Stimulated activated CD8-positive, alpha-beta memory T cell treated with anti-CD3 and anti-CD28 coated beads, Interleukin-7, amount 100 ng/mL, for 1 hour (primary cell): Measurements from ENCODE around the gene GCDH.
A peak's percentile ranks its signal among the peaks of the same experiment; 100 is the strongest.
"Not testable (repeated sequence)": the region's sequence is repeated elsewhere in the genome, so short reads cannot be mapped to it uniquely, and the experiment has no call there.

Experiments
- DNase-seq, 2 donors: peaks; one replicate each; pipeline ENCODE4 v3.0.0-alpha.2; 2020; ENCODE audit warnings: low read depth in 2 of 2

The GCDH gene

DNA sequence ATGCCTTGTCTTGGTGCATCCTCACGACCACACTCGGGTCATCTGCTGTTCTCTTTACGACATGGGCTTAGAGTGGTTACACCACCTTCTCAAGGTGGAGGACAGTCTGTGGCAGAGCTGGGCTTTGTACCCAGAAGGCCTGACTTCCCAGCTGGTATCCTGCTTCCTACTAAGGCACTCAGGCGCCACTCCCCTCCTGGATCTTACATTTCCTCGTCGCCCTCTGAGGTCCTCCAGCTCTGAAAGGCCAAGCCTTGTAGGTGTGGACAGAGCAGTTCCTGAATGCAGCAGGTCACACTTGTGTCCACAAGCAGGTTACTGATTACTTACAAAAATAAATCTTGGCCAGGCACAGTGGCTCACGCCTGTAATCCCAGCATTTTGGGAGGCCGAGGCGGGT is 16.2 kb downstream of the GCDH start:
- DNase-seq: no peak

DNA sequence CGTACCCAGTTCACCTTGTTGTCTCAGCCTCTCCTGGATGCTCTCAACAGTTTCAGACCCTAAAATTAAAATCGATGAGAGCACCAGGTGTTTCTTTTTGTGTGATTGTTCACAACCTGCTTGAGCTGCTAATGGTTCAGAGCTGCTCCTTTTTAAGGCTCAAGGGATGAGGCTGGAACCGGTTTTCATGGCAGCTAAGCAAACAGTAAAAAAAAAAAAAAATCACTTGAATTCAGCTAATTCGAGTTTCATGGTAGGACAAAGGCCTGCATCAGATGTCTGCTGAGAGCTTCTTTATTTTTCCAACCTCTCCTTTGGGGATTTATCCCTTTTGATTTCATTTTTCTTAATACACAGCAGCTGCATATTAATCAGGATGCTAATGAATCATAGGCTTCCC is 21.6 kb downstream of the GCDH start:
- DNase-seq: no peak

DNA sequence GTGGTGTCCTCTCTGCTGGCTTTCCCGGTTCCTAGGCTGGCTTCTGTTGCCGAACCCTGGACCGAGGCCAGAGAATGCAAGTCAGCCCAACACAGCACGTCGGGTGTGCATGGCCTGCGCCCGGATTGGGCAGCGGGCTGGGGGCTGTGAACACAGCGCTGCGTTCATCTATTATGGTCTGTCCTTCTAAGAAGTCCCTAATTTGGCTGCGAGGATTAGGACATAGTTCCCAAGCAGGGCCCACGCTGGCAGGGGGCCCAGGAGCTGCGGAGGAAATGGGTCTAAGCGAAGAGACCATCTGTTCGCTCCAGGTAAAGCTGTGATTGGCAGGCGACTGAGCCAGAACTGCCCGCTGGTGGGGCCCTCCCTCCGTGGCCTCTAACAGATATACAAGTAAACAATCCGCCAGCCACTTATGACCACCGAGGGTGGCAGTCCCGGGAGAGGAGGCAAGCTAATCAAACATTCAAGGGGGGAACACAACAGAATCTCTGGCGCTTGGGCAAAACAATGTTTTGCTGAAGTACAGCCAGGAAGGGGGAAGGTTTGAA is 22.1 kb downstream of the GCDH start:
- no peak for DNase-seq

DNA sequence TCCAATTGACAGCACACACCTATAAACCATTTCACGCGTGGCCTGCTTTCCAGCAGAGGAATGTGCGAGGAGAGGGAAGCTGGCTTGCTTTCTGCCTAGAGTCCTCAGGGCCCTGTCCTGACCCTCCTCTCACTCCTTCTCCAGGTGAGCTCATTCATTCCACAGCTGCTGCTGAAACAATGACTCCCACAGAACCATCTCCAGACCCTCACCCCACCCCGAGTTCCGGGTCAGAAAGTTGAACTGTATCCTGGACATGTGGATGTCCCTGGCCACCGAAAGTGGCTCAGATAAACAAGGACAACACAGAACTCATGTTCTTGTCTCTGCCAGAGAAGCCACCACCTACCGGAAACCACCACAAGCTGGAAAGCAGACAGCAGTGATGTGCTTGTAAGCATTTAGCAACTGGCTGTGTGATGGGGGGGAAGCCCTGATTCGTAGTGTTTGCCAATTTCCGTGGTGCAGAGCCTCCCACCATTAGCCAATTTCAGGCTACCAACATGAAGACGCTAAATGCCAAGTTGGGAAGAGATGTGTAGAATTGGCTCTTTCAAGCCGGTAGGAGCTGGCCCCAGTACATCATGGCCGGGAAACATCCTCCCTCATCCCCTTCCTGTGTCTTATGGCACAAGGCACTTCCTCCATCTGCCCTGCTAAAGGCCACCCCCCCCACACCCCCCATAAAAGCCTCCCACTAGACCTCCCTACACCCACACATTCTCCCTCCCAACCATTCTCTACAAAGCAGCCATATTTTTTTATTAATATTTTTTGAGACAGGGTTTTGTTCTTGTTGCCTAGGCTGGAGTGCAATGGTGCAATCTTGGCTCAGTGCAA is 23.1 kb downstream of the GCDH start:
- DNase-seq: peak in 1 of 2 donors; percentile 23

DNA sequence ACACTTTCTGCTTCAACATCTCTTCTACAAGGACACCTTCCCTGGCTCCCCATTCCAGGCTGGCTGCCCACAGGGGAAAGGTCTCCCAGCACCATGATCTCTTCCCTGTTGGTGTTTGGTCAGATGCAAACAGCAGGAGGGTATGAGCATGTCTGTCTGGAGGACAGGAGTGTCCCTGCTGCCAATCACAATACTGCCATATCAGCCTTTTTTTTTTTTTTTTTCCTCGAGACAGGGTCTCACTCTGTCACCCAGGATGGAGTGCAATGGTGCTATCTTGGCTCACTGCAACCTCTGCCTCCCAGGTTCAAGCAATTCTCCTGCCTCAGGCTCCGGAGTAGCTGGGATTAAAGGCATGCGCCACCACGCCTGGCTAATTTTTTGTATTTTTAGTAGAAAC is 24.9 kb downstream of the GCDH start:
- DNase-seq: not testable (repeated sequence)

DNA sequence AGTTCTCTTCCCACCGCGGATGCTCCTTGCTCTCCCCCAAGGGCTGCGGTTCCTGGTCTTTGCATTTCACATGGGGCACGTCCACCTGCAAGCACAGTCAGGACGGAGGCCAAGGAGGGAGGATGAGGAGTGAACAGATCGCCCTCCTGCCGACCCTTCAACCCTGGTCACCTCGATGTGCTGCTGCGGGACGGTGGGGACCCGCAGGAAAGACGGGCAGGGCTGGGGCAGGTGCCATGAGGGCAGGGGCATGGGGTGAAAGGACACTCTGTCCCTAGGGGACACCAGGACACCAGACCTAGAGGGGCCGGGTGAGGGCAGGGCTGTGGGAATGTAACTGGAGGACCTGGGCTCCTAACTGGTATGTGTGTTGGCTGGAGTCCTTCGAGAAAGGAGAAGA is 27.3 kb downstream of the GCDH start:
- DNase-seq: no peak

DNA sequence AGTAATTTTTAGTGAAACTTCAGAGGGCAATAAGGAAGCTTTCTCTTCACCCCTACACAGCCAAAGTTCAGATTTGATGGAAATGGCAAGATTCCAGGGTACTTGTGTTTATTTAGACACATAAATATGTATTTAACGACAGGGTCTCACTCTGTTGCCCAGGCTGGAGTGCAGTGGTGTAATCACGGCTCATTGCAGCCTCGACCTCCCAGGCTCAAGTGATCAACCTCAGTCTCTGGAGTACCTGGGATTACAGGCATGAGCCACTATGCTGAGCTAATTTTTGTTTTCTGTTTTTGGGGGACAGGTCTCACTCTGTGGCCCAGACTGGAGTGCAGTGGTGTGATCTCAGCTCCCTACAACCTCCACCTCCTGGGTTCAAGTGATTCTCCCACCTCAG is 30.1 kb downstream of the GCDH start:
- no peak for DNase-seq

DNA sequence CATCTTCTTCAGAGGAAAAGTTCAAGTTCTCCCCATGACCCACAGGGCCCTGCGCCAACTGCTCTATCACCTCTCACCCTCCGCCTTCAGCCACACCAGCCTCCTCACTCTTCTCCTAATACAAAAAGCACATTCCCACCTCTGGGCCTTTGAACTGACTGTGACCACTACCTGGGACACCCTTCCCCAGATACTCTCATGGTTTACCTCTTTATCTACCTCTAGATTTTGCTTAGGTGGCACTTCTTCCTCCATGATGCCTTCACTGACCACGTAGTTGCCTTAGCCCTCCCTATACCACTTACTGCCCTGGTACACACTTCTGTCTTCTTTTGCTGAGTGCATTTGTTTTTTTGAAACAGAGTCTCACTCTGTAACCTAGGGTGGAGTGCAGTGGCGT is 32.0 kb downstream of the GCDH start:
- no peak for DNase-seq

DNA sequence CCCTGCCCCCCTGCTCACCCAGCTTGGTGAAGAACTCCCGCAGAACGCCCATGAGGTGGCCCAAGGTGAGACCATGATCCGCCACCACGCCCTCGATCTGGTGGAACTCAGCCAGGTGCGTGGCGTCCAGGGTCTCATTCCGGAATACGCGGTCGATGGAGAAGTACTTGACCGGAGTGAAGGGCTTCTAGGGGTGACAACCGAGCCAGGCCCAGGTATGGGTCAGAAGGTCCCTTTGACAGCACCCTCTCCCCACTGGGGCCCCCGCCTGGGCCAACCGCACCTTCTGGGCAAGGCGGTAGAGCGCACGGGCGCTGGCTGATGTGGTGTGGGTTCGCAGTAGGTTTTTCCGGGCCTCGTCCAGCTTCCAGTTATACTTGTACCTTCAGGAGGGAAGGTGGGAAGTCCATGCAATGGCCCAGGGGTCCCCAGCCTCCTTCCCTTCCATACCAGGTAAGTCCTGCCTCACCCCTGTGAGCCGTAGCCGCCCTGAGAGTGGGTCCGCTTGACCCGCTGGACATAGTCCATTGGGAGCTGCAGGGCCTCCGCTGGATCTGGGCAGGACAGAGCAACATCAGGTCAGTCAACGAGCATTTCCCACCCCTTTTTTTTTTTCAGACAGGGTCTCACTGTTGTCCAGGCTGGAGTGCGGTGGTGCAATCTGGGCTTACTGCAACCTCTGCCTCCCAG is 33.8 kb downstream of the GCDH start:
- DNase-seq: no peak

DNA sequence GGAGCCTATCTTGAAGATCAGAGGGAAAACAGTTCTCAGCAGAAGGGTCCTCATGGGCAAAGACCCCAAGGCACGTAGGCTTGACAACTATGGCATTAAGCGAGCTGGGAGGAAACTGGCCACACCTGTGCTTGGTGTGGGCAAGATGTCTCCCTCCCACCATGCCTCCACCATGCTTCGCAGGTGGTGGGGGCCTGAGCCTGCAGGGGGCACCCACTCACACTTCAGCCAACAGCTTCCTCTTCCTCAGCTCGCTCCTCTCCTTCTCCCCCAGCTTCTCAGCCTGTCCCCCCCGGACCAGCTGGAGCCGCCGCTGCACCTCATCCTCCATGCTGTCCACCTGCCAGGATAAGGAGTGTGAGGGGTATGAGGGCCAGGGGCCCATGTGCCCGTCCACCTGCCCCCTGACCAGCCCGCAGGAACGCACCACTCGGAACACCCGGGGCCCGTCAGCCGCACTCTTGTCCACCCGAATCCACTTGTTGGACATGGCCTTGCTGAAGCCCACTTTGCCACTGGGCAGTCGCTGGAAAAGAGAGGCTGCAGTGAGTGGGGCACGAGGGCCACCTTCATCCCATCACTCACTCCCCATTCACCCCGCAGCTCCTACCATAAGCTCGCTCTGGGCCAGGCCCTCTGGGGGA is 39.2 kb downstream of the GCDH start:
- DNase-seq: no peak

DNA sequence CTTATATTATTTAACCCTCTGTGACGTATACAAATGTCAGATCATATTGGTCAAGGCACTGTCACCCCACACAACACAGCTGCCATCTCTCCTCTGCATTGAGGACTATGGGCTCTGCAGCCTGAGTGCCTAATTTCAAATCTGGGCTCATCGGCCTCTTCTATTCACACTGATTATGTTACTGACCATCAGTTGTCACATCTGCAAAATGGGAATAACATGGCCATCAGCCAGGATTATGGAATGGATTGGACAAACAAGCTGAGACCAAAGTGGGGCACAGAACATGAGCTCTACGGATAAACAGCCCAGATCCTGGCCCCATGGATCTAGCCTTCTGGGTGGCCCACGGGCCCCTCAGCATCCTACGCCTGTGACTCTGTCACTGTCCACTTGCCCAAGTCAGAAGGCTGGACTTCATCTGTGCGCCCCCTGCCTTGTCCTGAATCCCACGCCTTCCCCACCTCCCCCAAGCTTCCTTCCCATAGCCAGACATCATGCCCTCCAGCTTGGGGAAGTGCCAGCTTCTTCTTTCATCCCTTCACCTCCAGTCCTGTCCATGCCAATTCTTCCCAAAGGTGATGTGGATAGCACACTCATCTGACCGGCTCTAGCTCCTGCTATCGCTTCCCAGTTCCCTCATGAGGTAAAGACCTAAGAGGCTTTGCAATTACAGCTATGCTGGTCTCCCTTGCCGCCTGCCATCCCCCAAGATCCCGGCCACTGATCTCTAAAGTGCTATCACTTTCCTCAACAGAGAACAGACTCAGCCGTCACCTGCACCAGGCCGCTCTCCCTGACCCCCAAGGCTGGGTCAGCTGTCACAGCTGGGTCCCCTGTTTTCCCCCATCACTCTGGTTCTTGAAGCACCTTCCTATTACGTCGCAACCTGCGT is 41.7 kb downstream of the GCDH start:
- DNase-seq: no peak

DNA sequence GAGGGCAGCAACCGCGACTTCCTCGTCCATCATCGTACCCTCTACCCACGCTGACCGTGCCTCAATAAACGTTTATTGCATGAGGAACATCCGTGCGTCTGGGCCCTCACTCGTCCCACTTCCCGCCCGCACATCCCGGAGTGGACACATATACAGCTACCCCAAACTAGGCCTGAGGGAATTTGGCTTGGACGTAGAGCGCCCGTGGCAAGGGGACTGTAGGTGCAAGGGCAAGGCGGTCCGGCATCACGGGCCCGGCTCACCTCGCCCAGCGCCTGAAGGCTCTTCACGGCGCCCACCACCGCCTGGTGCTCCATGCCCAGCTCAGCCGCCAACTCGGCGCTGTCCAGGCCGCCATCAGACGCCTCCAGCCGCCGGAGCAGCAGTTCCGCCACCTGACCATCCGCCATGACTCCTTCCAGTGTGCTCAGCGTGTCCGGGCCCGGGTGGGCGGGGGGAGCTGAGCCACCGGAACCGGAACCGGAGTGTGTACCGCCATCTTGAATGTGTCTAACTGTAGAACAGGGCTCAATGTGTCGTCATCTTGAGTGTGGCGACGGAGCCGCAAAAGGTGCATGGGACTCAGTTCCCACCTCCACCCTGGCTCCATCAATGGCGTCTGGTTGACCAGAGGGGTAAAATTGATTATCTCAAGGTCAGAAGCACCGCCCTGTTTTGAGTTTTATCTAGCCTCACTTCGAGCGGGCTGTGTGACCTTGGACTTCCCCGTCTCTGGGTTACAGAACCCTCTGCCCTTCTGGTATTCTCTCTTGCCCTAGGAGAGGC is 42.5 kb downstream of the GCDH start, which contains the start of gene FARSA:
Gene FARSA, minus strand, starts transcription at position 425 of the 786 bp plus-strand sequence. Its CDS starts 15 bp downstream, at position 410.
- peak; percentile 73 to 78 for DNase-seq

DNA sequence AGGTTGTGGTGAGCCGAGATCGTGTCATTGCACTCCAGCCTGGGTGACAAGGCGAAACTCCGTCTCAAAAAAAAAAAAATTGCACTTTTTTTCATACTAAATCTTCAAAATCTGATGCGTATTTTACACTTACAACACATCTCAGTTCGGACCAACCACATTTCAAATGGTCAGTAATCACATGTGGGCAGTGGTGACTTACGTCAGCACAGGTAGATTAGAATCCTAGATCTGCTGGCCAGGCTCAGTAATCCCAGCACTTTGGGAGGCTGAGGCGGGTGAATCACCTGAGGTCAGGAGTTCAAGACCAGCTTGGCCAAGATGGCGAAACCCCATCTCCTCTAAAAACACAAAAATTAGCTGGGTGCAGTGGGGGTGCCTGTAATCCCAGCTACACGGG is 44.1 kb downstream of the GCDH start:
- no peak for DNase-seq

DNA sequence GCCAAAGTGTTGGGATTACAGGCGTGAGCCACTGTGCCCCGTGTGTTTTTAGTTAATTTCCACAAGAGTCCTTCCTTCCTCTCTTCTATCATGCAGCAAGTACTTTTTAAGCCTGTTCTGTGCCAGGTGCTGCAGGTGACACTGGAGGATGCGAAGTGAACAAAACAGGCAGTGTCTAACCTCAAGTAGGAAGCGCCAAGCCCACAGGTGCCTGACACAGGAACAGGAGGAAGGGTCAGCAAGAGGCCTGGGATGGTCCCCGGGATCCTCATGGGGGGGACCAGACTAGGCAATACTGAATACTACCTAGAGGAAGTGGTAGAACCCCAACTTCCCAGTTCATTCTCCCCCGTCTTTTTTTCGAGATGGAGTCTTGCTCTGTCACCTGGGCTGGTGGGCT is 45.6 kb downstream of the GCDH start:
- no peak for DNase-seq

DNA sequence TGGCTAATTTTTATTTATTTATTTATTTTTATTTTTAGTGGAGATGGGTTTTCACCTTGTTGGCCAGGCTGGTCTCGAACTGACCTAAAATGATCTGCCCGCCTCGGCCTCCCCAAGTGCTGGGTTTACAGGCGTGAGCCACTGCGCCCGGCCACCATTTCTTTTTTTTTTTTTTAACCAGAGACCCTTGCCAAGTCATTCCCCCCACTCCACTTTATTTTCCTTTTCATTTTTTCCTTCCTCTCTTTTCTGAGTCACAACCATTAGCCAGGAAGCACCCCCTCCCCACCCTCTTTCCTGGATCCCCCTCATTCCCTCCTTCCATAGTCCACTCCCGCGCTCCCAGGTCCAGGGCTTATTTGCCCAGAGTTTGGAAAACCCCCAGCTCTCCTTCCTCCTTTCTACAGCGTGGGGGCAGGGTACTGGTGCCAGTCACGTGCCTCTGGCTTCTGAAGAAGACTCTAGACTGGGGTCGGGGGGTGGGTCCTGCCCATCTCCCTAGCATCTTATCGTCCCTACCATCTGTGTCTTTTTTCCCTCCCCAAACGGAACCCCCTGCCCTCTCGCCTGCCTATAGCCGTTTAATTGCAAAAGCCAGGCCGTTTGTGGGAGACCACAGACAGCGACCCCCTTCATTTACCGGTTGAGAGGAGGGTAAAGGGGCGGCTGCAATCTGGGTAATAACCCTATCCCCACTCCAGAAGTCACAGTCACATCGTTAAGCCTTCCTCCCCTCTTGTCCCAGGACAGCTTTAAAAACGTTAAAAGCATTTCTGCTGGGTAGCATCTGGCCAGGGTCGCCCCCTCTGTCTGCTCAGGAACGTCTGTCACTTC is 46.4 kb downstream of the GCDH start:
- no peak for DNase-seq

DNA sequence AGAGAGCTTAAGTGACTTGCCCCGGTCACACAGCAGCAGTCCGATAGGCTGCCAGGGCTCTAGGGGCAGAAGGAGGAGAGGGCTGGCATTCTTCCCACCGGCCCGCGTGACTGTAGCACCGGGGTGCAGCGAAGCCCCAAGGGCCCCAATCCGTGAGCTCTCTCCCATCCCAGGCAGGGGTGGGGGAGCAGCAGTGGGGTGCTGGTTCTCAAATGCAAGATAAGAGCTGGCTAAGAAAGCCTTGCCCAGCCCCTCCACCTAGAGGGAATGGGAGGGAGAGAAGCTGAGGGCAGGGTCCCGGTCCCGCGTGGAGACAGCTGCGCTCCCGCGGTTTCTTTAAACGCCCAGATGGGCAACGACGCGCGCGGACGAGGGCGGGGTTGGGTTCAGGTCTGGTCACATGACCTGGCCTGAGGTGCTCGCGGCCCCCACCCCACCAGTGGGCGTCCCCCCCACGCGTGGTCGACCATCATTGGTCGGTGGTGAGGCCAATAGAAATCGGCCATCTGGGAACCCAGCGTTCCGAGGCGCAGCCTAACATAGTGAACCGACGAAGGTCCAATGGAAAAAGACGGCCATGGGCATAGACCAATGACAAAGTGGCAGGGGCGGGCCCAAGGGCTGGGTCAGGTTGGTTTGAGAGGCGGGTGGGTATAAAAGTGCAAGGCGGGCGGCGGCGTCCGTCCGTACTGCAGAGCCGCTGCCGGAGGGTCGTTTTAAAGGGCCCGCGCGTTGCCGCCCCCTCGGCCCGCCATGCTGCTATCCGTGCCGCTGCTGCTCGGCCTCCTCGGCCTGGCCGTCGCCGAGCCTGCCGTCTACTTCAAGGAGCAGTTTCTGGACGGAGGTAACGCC is 47.2 kb downstream of the GCDH start, which contains the start of gene CALR:
Gene CALR, plus strand, starts transcription at position 683 of the 852 bp plus-strand sequence. Its CDS starts 71 bp downstream, at position 754.
- DNase-seq: peak; percentile 95 to 98

DNA sequence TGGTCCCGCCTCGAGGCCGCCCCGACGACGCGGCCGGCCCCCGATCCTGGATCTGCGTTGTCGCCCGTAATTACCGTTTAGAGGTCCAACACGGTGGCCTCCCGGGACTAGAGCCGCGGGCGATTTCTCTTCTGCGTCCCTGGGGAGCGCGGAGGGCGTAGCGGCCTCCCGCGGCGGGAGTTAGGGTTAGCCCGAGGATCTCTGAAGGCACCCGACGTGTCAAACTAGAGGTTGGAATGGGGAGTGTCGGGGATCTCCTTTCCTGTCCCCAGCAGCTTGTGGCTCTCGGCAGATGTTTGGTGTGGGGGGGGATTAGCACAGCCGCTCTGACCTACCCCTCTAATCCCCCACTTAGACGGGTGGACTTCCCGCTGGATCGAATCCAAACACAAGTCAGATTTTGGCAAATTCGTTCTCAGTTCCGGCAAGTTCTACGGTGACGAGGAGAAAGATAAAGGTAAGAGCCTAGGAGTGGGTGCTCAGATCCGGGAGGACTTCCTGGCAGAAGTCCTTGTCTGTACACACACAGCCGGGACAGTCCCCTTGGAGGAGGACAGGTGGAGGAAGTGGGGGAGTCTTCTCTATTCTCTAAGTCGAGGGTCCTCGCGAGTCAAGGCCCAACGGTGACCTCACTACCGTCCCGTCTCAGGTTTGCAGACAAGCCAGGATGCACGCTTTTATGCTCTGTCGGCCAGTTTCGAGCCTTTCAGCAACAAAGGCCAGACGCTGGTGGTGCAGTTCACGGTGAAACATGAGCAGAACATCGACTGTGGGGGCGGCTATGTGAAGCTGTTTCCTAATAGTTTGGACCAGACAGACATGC is 48.0 kb downstream of the GCDH start:
- DNase-seq: no peak

DNA sequence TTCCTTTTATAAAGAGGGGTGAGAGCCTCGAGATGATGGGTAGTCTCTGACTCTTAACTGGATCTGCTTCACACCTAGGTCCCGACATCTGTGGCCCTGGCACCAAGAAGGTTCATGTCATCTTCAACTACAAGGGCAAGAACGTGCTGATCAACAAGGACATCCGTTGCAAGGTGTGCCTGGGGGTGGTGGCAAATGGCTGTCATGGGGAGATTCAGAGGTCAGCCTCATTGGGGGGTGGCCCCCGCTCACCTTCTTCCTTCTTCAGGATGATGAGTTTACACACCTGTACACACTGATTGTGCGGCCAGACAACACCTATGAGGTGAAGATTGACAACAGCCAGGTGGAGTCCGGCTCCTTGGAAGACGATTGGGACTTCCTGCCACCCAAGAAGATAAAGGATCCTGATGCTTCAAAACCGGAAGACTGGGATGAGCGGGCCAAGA is 49.0 kb downstream of the GCDH start:
- DNase-seq: no peak
